GM23248 (cell line): ENCODE data around the gene ZNF418. TPM values are rescaled to one million over a fixed set of nuclear protein-coding genes. Genes with fewer than 3 reads are reported as not detected.
"Not testable (repeated sequence)": the region's sequence is repeated elsewhere in the genome, so short reads cannot be mapped to it uniquely, and the experiment has no call there.

Source experiments
- DNase-seq: peaks from one replicate; pipeline ENCODE4 v3.0.0-alpha.2; 2015
- H2AFZ ChIP-seq: fragments of 200-600 bp; sonication (generic); 2 replicates; pipeline ENCODE4 v1.6.1; 2016; ENCODE audit warnings: antibody characterized with exemption
- H3F3A ChIP-seq: fragments of 200-600 bp; sonication (generic); 2 replicates; pipeline ENCODE4 v1.6.1; 2016; ENCODE audit warnings: mild to moderate bottlenecking, antibody characterized with exemption, mixed run types; ENCODE audit not compliant: insufficient read depth
- H3K27ac ChIP-seq: fragments of 200-600 bp; sonication (generic); 2 replicates; pipeline ENCODE4 v1.5.1; 2016; ENCODE audit warnings: mild to moderate bottlenecking
- H3K27me3 ChIP-seq: fragments of 200-600 bp; sonication (generic); replicated peaks from 2 replicates; pipeline ENCODE4 v1.6.1; 2016; ENCODE audit warnings: mild to moderate bottlenecking; ENCODE audit not compliant: insufficient read depth
- H3K36me3 ChIP-seq: fragments of 200-600 bp; sonication (generic); 2 replicates; pipeline ENCODE4 v1.6.1; 2016; ENCODE audit warnings: low read depth, mild to moderate bottlenecking
- H3K4me1 ChIP-seq: fragments of 200-600 bp; sonication (generic); 2 replicates; pipeline ENCODE4 v1.6.1; 2016; ENCODE audit warnings: mild to moderate bottlenecking; ENCODE audit not compliant: insufficient read depth
- H3K4me2 ChIP-seq: fragments of 200-600 bp; sonication (generic); one replicate; pipeline ENCODE4 v1.6.1; 2016; ENCODE audit warnings: mild to moderate bottlenecking; ENCODE audit not compliant: unreplicated experiment
- H3K4me3 ChIP-seq: fragments of 200-600 bp; sonication (generic); 2 replicates; pipeline ENCODE4 v1.5.1; 2016; ENCODE audit warnings: mild to moderate bottlenecking
- H3K79me2 ChIP-seq: fragments of 200-600 bp; sonication (generic); 2 replicates; pipeline ENCODE4 v1.6.1; 2016; ENCODE audit warnings: mild to moderate bottlenecking; ENCODE audit not compliant: insufficient read depth
- H3K9ac ChIP-seq: fragments of 200-600 bp; sonication (generic); 2 replicates; pipeline ENCODE4 v1.6.1; 2016; ENCODE audit warnings: mild to moderate bottlenecking
- H3K9me2 ChIP-seq: fragments of 200-600 bp; sonication (generic); 2 replicates; pipeline ENCODE4 v1.6.1; 2016; ENCODE audit warnings: mixed run types, mild to moderate bottlenecking, moderate library complexity; ENCODE audit not compliant: insufficient read depth
- H3K9me3 ChIP-seq: fragments of 200-600 bp; sonication (generic); one replicate; pipeline ENCODE4 v1.6.1; 2017; ENCODE audit warnings: low read depth
- H4K20me1 ChIP-seq: fragments of 200-600 bp; sonication (generic); 2 replicates; pipeline ENCODE4 v1.6.0; 2016; ENCODE audit not compliant: insufficient read depth
- EZH2 ChIP-seq: fragments of 200-600 bp; sonication (generic); IDR thresholded peaks from 2 replicates; pipeline ENCODE4 v1.6.1; 2018; ENCODE audit warnings: antibody characterized with exemption, mild to moderate bottlenecking; ENCODE audit not compliant: insufficient read depth, poor library complexity, severe bottlenecking
- EZH2phosphoT487 ChIP-seq: fragments of 200-600 bp; sonication (generic); IDR thresholded peaks from 2 replicates; pipeline ENCODE4 v1.6.1; 2018; ENCODE audit warnings: antibody characterized with exemption, moderate library complexity, mild to moderate bottlenecking, low read depth; ENCODE audit not compliant: insufficient read depth
- WGBS, 2 experiments: methylation state at CpG; one replicate each; pipeline ENCODE4 v1.1.6; 2015 to 2017; ENCODE audit warnings: low lambda C conversion rate in 2 of 2, low coverage in 1 of 2; ENCODE audit errors: missing lambda C conversion rate in 2 of 2; 5-methylcytosine and 5-hydroxymethylcytosine counted together
- in situ Hi-C: fragments of 300-500 bp; cut with MboI; formaldehyde crosslinking; loops from 2 replicates; pipeline ENCODE4 v1.15.0; 2020
- polyA plus RNA-seq: library from polyadenylated mRNA; unstranded; fragments of >200 nt; fragmentation: Nextera tagmentation; extraction: Ambion mirVana; gene quantifications from 2 replicates; pipeline ENCODE4 v1.2.1, GENCODE V29; 2016
- total RNA-seq: library from RNA; depleted of rRNA; stranded (reverse); fragments of >200 nt; shearing (Covaris generic); gene quantifications from 2 replicates; pipeline ENCODE4 v1.2.3, GENCODE V29; 2014

Gene ZNF418
- total and polyA plus RNA-seq, 2 experiments from 2014 or later, result 1.0 to 2.6 TPM

DNA sequence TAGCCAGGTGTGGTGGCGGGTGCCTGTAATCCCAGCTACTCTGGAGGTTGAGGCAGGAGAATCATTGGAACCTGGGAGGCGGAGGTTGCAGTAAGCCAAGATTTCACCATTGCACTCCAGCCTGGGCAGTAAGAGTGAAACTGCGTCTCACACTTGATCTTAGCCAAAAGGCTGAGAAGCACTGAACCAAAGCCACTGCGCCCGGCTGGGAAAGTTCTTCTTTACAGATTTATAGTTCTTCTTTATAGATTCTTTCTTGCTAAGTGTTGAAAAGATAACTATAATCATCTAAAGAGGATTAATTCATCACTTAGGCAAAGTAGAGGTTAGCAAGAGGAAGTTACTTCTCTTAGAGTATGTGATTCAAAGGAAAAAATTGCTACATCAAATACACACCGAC, 29.9 kb downstream of the ZNF418 start:
- Histone ChIP-seq H3K9ac (no peak overlapping the region), H3K79me2 (peaks cover 31% of the 10 kb centered on the region), H3K9me2 (no peaks in the 10 kb centered on the region), H3K4me2 (no peak overlapping the region), H4K20me1 (no peaks in the 10 kb centered on the region), H3K27me3 (no peaks in the 10 kb centered on the region), H3K27ac (no peak overlapping the region), H3K4me1 (peaks cover 4% of the 10 kb centered on the region; the same call in 1 of the 2 replicates), H3K36me3 (0 out of 2 replicates have a peak, but pooled peaks cover 7% of the 10 kb centered on the region), H2AFZ (no peak overlapping the region), H3K4me3 (no peak overlapping the region), H3F3A (no peaks in the 10 kb centered on the region), H3K9me3 (no peaks in the 10 kb centered on the region)
- 98 to 99% methylated on average over 6 of the region's 6 CpGs for WGBS, 2 experiments
- TF ChIP-seq EZH2phosphoT487 (no peak), EZH2 (no peak)
- in situ Hi-C loops, result no loop called here
- no peak for DNase-seq

- Histone ChIP-seq H3K9ac (no peak overlapping the region), H3K4me3 (no peak overlapping the region), H3K27ac (no peak overlapping the region), H3K36me3 (0 out of 2 replicates have a peak, but pooled peaks cover 7% of the 10 kb centered on the region), H3K9me2 (no peaks in the 10 kb centered on the region), H4K20me1 (no peaks in the 10 kb centered on the region), H3F3A (no peaks in the 10 kb centered on the region), H3K79me2 (peaks cover 31% of the 10 kb centered on the region), H3K4me2 (no peak overlapping the region), H3K27me3 (no peaks in the 10 kb centered on the region), H3K9me3 (no peaks in the 10 kb centered on the region), H3K4me1 (peaks cover 4% of the 10 kb centered on the region; the same call in 1 of the 2 replicates), H2AFZ (no peak overlapping the region)
- WGBS, 2 experiments, result 63 to 65% methylated on average over 7 of the region's 7 CpGs
- TF ChIP-seq EZH2, result no peak
- TF ChIP-seq EZH2phosphoT487, result no peak
- in situ Hi-C loops, result no loop called here
- DNase-seq, result no peak
Measured at GRCh38 chr19:57903618-57904184, 31.5 kb downstream of the ZNF418 start.

- H3F3A ChIP-seq, result no peaks in the 10 kb centered on the region
- H3K9me3 ChIP-seq, result no peaks in the 10 kb centered on the region
- no peak overlapping the region for H3K4me2 ChIP-seq
- H3K27ac ChIP-seq, result no peak overlapping the region
- H3K27me3 ChIP-seq, result no peaks in the 10 kb centered on the region
- TF ChIP-seq EZH2phosphoT487 (no peak), EZH2 (no peak)
- no peak for DNase-seq
- H3K79me2 ChIP-seq, result peaks cover 15% of the 10 kb centered on the region
- H3K4me3 ChIP-seq, result no peak overlapping the region
- H3K9me2 ChIP-seq, result no peaks in the 10 kb centered on the region
- H3K36me3 ChIP-seq, result 0 out of 2 replicates have a peak, but pooled peaks cover 2% of the 10 kb centered on the region
- no peak overlapping the region for H3K9ac ChIP-seq
- no peaks in the 10 kb centered on the region for H4K20me1 ChIP-seq
- in situ Hi-C loops, result no loop called here
- peaks cover 4% of the 10 kb centered on the region; the same call in 1 of the 2 replicates for H3K4me1 ChIP-seq
- WGBS, 2 experiments, result 85 to 90% methylated on average over 5 of the region's 5 CpGs
- no peak overlapping the region for H2AFZ ChIP-seq
Measured at GRCh38 chr19:57900311-57900710, 34.9 kb downstream of the ZNF418 start.

DNA sequence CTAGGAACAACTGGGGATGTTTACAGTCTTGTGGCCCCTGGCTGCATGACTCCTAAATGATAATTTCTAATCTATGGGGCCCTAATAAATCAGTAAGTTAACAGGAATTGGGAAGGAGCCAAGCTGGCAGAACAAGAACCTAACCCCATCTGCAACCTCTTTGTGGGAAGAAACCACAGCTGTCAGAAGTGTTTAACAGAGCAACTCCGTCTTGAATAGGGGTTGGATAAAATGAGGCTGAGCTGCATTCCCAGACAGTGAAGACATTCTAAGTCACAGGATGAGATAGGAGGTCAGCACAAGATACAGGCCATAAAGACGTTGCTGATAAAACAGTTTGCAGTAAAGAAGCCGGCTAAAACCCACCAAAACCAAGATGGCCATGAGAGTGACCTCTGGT, 44.5 kb downstream of the ZNF418 start:
- H4K20me1 ChIP-seq, H3K9me2 ChIP-seq, H3F3A ChIP-seq, H3K4me2 ChIP-seq, H3K4me3 ChIP-seq, in situ Hi-C loops, H3K36me3 ChIP-seq, H3K4me1 ChIP-seq, H3K27me3 ChIP-seq, H3K9ac ChIP-seq, H2AFZ ChIP-seq, H3K9me3 ChIP-seq: not testable (repeated sequence)
- peak; percentile 55 for DNase-seq
- Histone ChIP-seq H3K27ac (peak overlapping the region; percentile 40; the same call in 1 of the 2 replicates), H3K79me2 (peaks cover 29% of the 10 kb centered on the region)
- WGBS, 2 experiments, result 23 to 34% methylated on average over 3 of the region's 3 CpGs
